H1 (cell line): ENCODE results near the gene GAS2L1. TPM values are rescaled to one million over a fixed set of nuclear protein-coding genes. Genes with fewer than 3 reads are reported as not detected.
A peak's percentile ranks its signal among the peaks of the same experiment; 100 is the strongest.

ENCODE experiments used
- CTCF ChIA-PET: fragments of 300-600 bp; sonication (Branson Sonifier 250); formaldehyde crosslinking; loops from one replicate; lab custom pipeline; 2021; ENCODE audit not compliant: partially characterized antibody; lab: Charles Lee
- POLR2A ChIA-PET: fragments of 300-600 bp; sonication (Branson Sonifier 250); formaldehyde crosslinking; loops from one replicate; lab custom pipeline; 2021; ENCODE audit warnings: inconsistent platforms; ENCODE audit not compliant: partially characterized antibody; lab: Charles Lee
- DNase-seq, 2 experiments: peaks; one replicate each; pipeline versions ENCODE4 v3.0.0 to v3.0.0-alpha.2; 2010 to 2022; ENCODE audit warnings: low spot score in 2 of 2, low read depth in 1 of 2, mixed read lengths in 1 of 2
- FAIRE-seq: peaks from 2 replicates; lab custom pipeline; 2011; peaks lifted over from hg19 to GRCh38; lab: Jason Lieb, UNC
- H2AFZ ChIP-seq: 2 replicates; pipeline ENCODE4 v1.8.1; 2012; ENCODE audit warnings: low read length, inconsistent platforms
- H2AK5ac ChIP-seq: 2 replicates; pipeline ENCODE4 v1.6.1; 2013; ENCODE audit warnings: low read depth, low read length
- H2BK120ac ChIP-seq: replicated peaks from 2 replicates; pipeline ENCODE3; 2013; ENCODE audit warnings: low read depth, low read length, inconsistent platforms
- H2BK12ac ChIP-seq: 2 replicates; pipeline ENCODE4 v1.6.1; 2013; ENCODE audit warnings: low read depth, low read length
- H2BK15ac ChIP-seq: 2 replicates; pipeline ENCODE4 v1.6.1; 2013; ENCODE audit warnings: low read length
- H2BK20ac ChIP-seq: 2 replicates; pipeline ENCODE4 v1.6.1; 2013; ENCODE audit warnings: low read length
- H2BK5ac ChIP-seq: 2 replicates; pipeline ENCODE4 v1.6.1; 2013; ENCODE audit warnings: low read depth, low read length
- H3K14ac ChIP-seq: 2 replicates; pipeline ENCODE4 v1.6.1; 2013; ENCODE audit warnings: inconsistent platforms; ENCODE audit not compliant: insufficient read length
- H3K18ac ChIP-seq: 2 replicates; pipeline ENCODE4 v1.6.1; 2013; ENCODE audit warnings: low read length; ENCODE audit errors: extremely low read depth
- H3K23ac ChIP-seq: 2 replicates; pipeline ENCODE4 v1.6.1; 2013; ENCODE audit warnings: inconsistent platforms; ENCODE audit not compliant: insufficient read length
- H3K23me2 ChIP-seq: 2 replicates; pipeline ENCODE4 v1.6.1; 2013; ENCODE audit warnings: low read depth, low read length
- H3K27ac ChIP-seq: 2 replicates; pipeline ENCODE4 v1.6.1; 2011; ENCODE audit warnings: low read depth, low read length, inconsistent platforms
- H3K27me3 ChIP-seq, 4 experiments: replicated peaks in 1 of 4; 1 replicate in 1 of 4; 2 replicates in 3 of 4; pipeline versions ENCODE4 v1.6.1 to v1.8.1; 2011 to 2013; ENCODE audit warnings: low read length in 3 of 4, mild to moderate bottlenecking in 3 of 4, inconsistent platforms in 2 of 4, mixed read lengths in 2 of 4, moderate library complexity in 1 of 4; ENCODE audit not compliant: control insufficient read depth in 3 of 4, insufficient read depth in 3 of 4; ENCODE audit errors: extremely low read depth in 1 of 4
- H3K36me3 ChIP-seq, 4 experiments: 2 replicates each; pipeline versions ENCODE4 v1.6.1 to v1.8.1; 2011 to 2013; ENCODE audit warnings: mild to moderate bottlenecking in 4 of 4, low read length in 3 of 4, moderate library complexity in 2 of 4, control low read depth in 1 of 4, inconsistent platforms in 1 of 4; ENCODE audit not compliant: insufficient read depth in 4 of 4, control insufficient read depth in 2 of 4
- H3K4ac ChIP-seq: replicated peaks from 2 replicates; pipeline ENCODE3; 2013; ENCODE audit warnings: low read length, low read depth, mixed read lengths, inconsistent platforms; ENCODE audit not compliant: insufficient read length
- H3K4me1 ChIP-seq, 4 experiments: replicated peaks in 1 of 4; 1 replicate in 1 of 4; 2 replicates in 3 of 4; pipeline versions ENCODE4 v1.6.1 to v1.8.1; 2011 to 2013; ENCODE audit warnings: low read length in 3 of 4, inconsistent platforms in 2 of 4, mixed read lengths in 1 of 4; ENCODE audit not compliant: insufficient read depth in 4 of 4, control insufficient read depth in 3 of 4
- H3K4me2 ChIP-seq, 2 experiments: 2 replicates each; pipeline versions ENCODE4 v1.6.1 to v1.8.1; 2011 to 2013; ENCODE audit warnings: low read depth in 2 of 2, low read length in 2 of 2, control low read depth in 1 of 2, inconsistent platforms in 1 of 2, mild to moderate bottlenecking in 1 of 2; ENCODE audit not compliant: insufficient read depth in 1 of 2
- H3K4me3 ChIP-seq, 4 experiments: fragments of 200-600, 300-600 bp in 1 of 4; sonication (generic), shearing (Covaris generic), sonication (Bioruptor Twin) in 1 of 4; 2 replicates each; pipeline versions ENCODE4 v1.5.1 to v1.8.1; 2011 to 2016; ENCODE audit warnings: low read length in 4 of 4, low read depth in 3 of 4, control low read depth in 2 of 4, inconsistent platforms in 2 of 4, mild to moderate bottlenecking in 2 of 4, mixed read lengths in 1 of 4, moderate library complexity in 1 of 4; ENCODE audit not compliant: insufficient read depth in 2 of 4; ENCODE audit errors: extremely low read depth in 1 of 4
- H3K56ac ChIP-seq: replicated peaks from 2 replicates; pipeline ENCODE3; 2013; ENCODE audit warnings: low read depth, mild to moderate bottlenecking, mixed read lengths, low read length, inconsistent platforms; ENCODE audit not compliant: insufficient read length
- H3K79me1 ChIP-seq: 2 replicates; pipeline ENCODE4 v1.6.1; 2013; ENCODE audit warnings: low read depth, low read length, control low read depth
- H3K79me2 ChIP-seq, 2 experiments: 2 replicates each; pipeline versions ENCODE4 v1.6.1 to v1.8.1; 2012 to 2013; ENCODE audit warnings: low read length in 2 of 2, mild to moderate bottlenecking in 2 of 2, inconsistent platforms in 1 of 2; ENCODE audit not compliant: insufficient read depth in 2 of 2, control insufficient read depth in 1 of 2
- H3K9ac ChIP-seq, 4 experiments: replicated peaks in 1 of 4; 1 replicate in 1 of 4; 2 replicates in 3 of 4; pipeline versions ENCODE4 v1.6.1 to v1.8.1; 2011 to 2013; ENCODE audit warnings: low read depth in 3 of 4, low read length in 3 of 4, control low read depth in 2 of 4, mild to moderate bottlenecking in 2 of 4, moderate library complexity in 2 of 4, inconsistent platforms in 1 of 4; ENCODE audit errors: extremely low read depth in 1 of 4
- H3K9me3 ChIP-seq, 2 experiments: 2 replicates each; pipeline versions ENCODE4 v1.6.1 to v1.8.1; 2012 to 2013; ENCODE audit warnings: mild to moderate bottlenecking in 2 of 2, moderate library complexity in 2 of 2, control low read depth in 1 of 2, inconsistent platforms in 1 of 2, low read depth in 1 of 2, low read length in 1 of 2, mixed read lengths in 1 of 2; ENCODE audit not compliant: insufficient read depth in 2 of 2
- H4K20me1 ChIP-seq, 2 experiments: replicated peaks in 1 of 2; 2 replicates each; pipeline versions ENCODE3 to v1.8.1; 2011 to 2013; ENCODE audit warnings: inconsistent platforms in 2 of 2, low read length in 2 of 2, mild to moderate bottlenecking in 1 of 2; ENCODE audit not compliant: insufficient read depth in 2 of 2, control insufficient read depth in 1 of 2
- H4K5ac ChIP-seq: 2 replicates; pipeline ENCODE4 v1.6.1; 2013; ENCODE audit warnings: low read length, low read depth, mixed read lengths, inconsistent platforms; ENCODE audit not compliant: insufficient read length
- H4K8ac ChIP-seq: 2 replicates; pipeline ENCODE4 v1.8.0; 2013; ENCODE audit warnings: mild to moderate bottlenecking, moderate library complexity, low read length, inconsistent platforms; ENCODE audit not compliant: insufficient read depth; ENCODE audit errors: extremely low read depth
- H4K91ac ChIP-seq: replicated peaks from 2 replicates; pipeline ENCODE3; 2013; ENCODE audit warnings: low read length, mixed read lengths, inconsistent platforms; ENCODE audit not compliant: insufficient read length
- KDM1A ChIP-seq: fragments of 200-600, 300-600 bp; sonication (generic); IDR thresholded peaks from 2 replicates; pipeline ENCODE4 v1.7.1; 2016; ENCODE audit warnings: mild to moderate bottlenecking, low read length, borderline replicate concordance
- PHF8 ChIP-seq: fragments of 200-600 bp; sonication (generic); conservative IDR thresholded peaks from 2 replicates; pipeline ENCODE4 v1.7.1; 2012; ENCODE audit warnings: low read depth, mild to moderate bottlenecking, inconsistent platforms, low read length, moderate library complexity
- WGBS, 2 experiments: shearing (Covaris generic) in 1 of 2; methylation state at CpG; one replicate each; pipeline versions ENCODE4 v1.1.6 to v1.1.7; 2013 to 2015; ENCODE audit warnings: low lambda C conversion rate in 2 of 2, mixed read lengths in 2 of 2, inconsistent platforms in 1 of 2, low coverage in 1 of 2, missing lambda C conversion rate in 1 of 2; ENCODE audit not compliant: insufficient replicate concordance in 2 of 2, insufficient coverage in 1 of 2, insufficient read length in 1 of 2; ENCODE audit errors: extremely low coverage in 1 of 2, missing lambda C conversion rate in 1 of 2; 5-methylcytosine and 5-hydroxymethylcytosine counted together
- polyA plus RNA-seq, 7 experiments: library from polyadenylated mRNA; depleted of rRNA in 3 of 7; stranded (reverse) in 5 of 7; unstranded in 2 of 7; fragments of >200 nt in 5 of 7; fragments of 200-250 nt in 2 of 7; gene quantifications; 1 replicate in 5 of 7; 2 replicates in 1 of 7; 4 replicates in 1 of 7; pipeline versions ENCODE4 v1.2.1 to v1.2.3, GENCODE V29; 2011 to 2013; ENCODE audit warnings: missing spikeins in 2 of 7, mixed read lengths in 2 of 7
- total RNA-seq: library from RNA; stranded (reverse); fragmentation: NEBNext Ultra II Directional; extraction: Animal tissue kit (Norgen Biotek cat#: 25700); gene quantifications from 2 replicates; pipeline ENCODE4 v1.2.1, GENCODE V29; 2021

The GAS2L1 gene
- total and polyA plus RNA-seq, 2 of the 8 experiments (the other 6 are each of a cell fraction or from before 2014, with no cell fraction given), result 3.6 to 10.1 TPM

GRCh38 chr22:29307596-29308147 lies 1.2 kb downstream of the GAS2L1 start:
- no peak overlapping the region; a peak in 1 of 7 replicates for H3K9ac ChIP-seq
- no peaks in the 10 kb centered on the region for H3K79me1 ChIP-seq
- ChIA-PET CTCF (interaction anchor here (1.1 to 2.2 kb wide), 2 partner anchors 10 to 34 kb away, joined by 3 to 10 read pairs; no protein-coding TSS in a partner anchor), POLR2A (interaction anchor here (0.8 to 9.1 kb wide), 7 partner anchors 10 to 272 kb away, joined by 3 to 66 read pairs (median 3); partner anchors contain the start of genes EWSR1 and RHBDD3)
- H3K27me3 ChIP-seq, result peaks cover 0 to 7% (median 1%) of the 10 kb centered on the region in 4 experiments; a peak in 4 of 7 replicates
- no peak overlapping the region for H2AFZ ChIP-seq
- H3K23ac ChIP-seq, result no peak overlapping the region
- H3K9me3 ChIP-seq, result no peaks in the 10 kb centered on the region
- peak overlapping the region; percentile 75; the same call in 1 of the 2 replicates for H2BK5ac ChIP-seq
- no peaks in the 10 kb centered on the region for H3K79me2 ChIP-seq
- peak overlapping the region; percentile 93; the same call in 1 of the 2 replicates for H2AK5ac ChIP-seq
- H3K56ac ChIP-seq, result no peak overlapping the region
- H4K91ac ChIP-seq, result peak overlapping the region; percentile 65
- 82% methylated on average over 19 of the region's 20 CpGs; no CpG with 5 or more reads in 1 of the 2 experiments for WGBS, 2 experiments
- DNase-seq, result no peak
- H2BK20ac ChIP-seq, result no peak overlapping the region
- H4K5ac ChIP-seq, result no peak overlapping the region
- no peak for FAIRE-seq
- peak overlapping the region; percentile 96; the same call in 1 of the 2 replicates for H2BK12ac ChIP-seq
- peak overlapping the region; percentile 72 to 74 for H3K4me2 ChIP-seq
- H3K27ac ChIP-seq, result no peak overlapping the region
- H3K4me3 ChIP-seq, result peak overlapping the region; percentile 40 to 68 (median 52)
- no peak overlapping the region for H4K8ac ChIP-seq
- peak overlapping the region; percentile 88 for H2BK15ac ChIP-seq
- H3K14ac ChIP-seq, result no peak overlapping the region
- peak overlapping the region; percentile 90 for H2BK120ac ChIP-seq
- H3K23me2 ChIP-seq, result peaks cover 6% of the 10 kb centered on the region; the same call in 1 of the 2 replicates
- H3K36me3 ChIP-seq, result no peaks in the 10 kb centered on the region
- H4K20me1 ChIP-seq, result peaks cover 0 to 8% of the 10 kb centered on the region in 2 experiments
- peak overlapping the region; percentile 34 for H3K18ac ChIP-seq
- peak overlapping the region; percentile 69 for H3K4ac ChIP-seq
- 0 out of 2 replicates have a peak, but pooled peaks have one; percentile 3 for TF ChIP-seq KDM1A
- TF ChIP-seq PHF8, result no peak
- peaks cover 0 to 13% (median 7%) of the 10 kb centered on the region in 4 experiments; a peak in 5 of 7 replicates for H3K4me1 ChIP-seq
